Ectodermal cell (in vitro differentiated cells): ENCODE measurements around the gene MXI1. TPM values are rescaled to one million over a fixed set of nuclear protein-coding genes. Genes with fewer than 3 reads are reported as not detected.

Experiments used
- H3K27ac ChIP-seq: 2 replicates; pipeline ENCODE4 v1.7.0; 2013; ENCODE audit warnings: mild to moderate bottlenecking, low read depth, low read length; ENCODE audit not compliant: insufficient read depth, poor library complexity, severe bottlenecking
- H3K27me3 ChIP-seq: 2 replicates; pipeline ENCODE4 v1.7.0; 2013; ENCODE audit warnings: mild to moderate bottlenecking, low read length; ENCODE audit not compliant: insufficient read depth, control insufficient read depth, poor library complexity, severe bottlenecking
- H3K36me3 ChIP-seq: one replicate; pipeline ENCODE4 v1.7.0; 2013; ENCODE audit warnings: low read length; ENCODE audit not compliant: control insufficient read depth, insufficient read depth
- H3K4me1 ChIP-seq: one replicate; pipeline ENCODE4 v1.7.0; 2013; ENCODE audit warnings: low read length; ENCODE audit not compliant: control insufficient read depth, insufficient read depth
- H3K4me3 ChIP-seq: 2 replicates; pipeline ENCODE4 v1.7.0; 2013; ENCODE audit warnings: low read depth, low read length, control low read depth; ENCODE audit not compliant: insufficient read depth
- H3K9me3 ChIP-seq: 2 replicates; pipeline ENCODE4 v1.7.0; 2013; ENCODE audit warnings: mild to moderate bottlenecking, low read length, moderate library complexity; ENCODE audit not compliant: control insufficient read depth
- WGBS, 2 experiments: methylation state at CpG; one replicate each; pipeline ENCODE4 v1.1.7; 2013; ENCODE audit warnings: missing lambda C conversion rate in 2 of 2; 5-methylcytosine and 5-hydroxymethylcytosine counted together
- polyA plus RNA-seq, 4 experiments: library from polyadenylated mRNA; stranded (reverse); fragments of 50-300 nt; gene quantifications; one replicate each; pipeline ENCODE4 v1.2.3, GENCODE V29; 2013

Gene MXI1
- polyA plus RNA-seq (2013, experiment 1 of 4): 21.8 TPM
- 20.0 TPM for polyA plus RNA-seq (2013, experiment 2 of 4)
- 19.4 TPM for polyA plus RNA-seq (2013, experiment 3 of 4)
- 19.5 TPM for polyA plus RNA-seq (2013, experiment 4 of 4)

DNA sequence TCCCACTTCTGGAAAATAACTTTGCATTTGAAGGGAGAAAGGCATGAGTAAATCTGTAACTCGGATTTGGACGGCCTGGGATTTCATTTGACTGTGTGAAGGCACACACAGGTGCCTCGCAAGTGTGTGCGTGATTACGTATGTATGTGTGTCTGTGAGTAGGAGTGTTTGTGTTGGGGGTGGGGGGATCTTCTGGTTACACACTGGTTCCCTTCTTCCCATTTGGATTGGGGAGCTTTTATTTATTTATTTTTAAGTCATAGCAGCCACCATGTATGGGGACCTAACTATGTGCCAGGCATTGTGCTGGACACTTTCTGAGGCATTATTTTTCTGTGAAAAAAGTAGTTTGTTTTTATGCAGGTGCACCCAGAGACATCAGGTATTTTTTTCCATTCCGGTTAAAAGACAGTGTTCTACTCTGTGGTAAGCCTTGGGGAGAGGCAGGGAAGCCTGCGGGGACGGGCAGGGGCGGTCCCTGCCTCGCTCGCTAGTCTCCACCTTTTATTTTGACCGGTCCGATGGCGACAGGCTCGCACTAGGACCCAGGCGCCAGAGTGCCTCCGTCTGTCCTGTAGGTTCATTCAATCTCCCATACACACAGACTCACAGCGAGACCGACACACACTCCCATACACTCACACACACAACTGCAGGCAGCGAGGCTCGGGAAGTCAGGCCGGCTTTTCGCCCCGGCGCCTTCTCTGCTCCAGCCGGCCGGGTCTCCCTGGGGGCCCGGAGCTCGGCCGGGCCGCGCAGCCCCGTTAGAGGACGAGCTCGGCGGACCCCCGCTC, at the start of gene MXI1:
MXI1 (plus strand) TSS at position 595 of the 794 bp plus-strand sequence. CDS start 204 bp downstream, outside the sequence.
- H3K9me3 ChIP-seq: no peaks in the 10 kb centered on the region
- H3K4me1 ChIP-seq: peaks cover 11% of the 10 kb centered on the region
- 4% methylated on average over 37 of the region's 37 CpGs for WGBS, 2 experiments
- peak within 1 kb of the TSS; percentile 12 for H3K27ac ChIP-seq
- H3K4me3 ChIP-seq: peak within 1 kb of the TSS; percentile 68
- no peaks in the 10 kb centered on the region for H3K36me3 ChIP-seq
- H3K27me3 ChIP-seq: peaks cover 60% of the 10 kb centered on the region

DNA sequence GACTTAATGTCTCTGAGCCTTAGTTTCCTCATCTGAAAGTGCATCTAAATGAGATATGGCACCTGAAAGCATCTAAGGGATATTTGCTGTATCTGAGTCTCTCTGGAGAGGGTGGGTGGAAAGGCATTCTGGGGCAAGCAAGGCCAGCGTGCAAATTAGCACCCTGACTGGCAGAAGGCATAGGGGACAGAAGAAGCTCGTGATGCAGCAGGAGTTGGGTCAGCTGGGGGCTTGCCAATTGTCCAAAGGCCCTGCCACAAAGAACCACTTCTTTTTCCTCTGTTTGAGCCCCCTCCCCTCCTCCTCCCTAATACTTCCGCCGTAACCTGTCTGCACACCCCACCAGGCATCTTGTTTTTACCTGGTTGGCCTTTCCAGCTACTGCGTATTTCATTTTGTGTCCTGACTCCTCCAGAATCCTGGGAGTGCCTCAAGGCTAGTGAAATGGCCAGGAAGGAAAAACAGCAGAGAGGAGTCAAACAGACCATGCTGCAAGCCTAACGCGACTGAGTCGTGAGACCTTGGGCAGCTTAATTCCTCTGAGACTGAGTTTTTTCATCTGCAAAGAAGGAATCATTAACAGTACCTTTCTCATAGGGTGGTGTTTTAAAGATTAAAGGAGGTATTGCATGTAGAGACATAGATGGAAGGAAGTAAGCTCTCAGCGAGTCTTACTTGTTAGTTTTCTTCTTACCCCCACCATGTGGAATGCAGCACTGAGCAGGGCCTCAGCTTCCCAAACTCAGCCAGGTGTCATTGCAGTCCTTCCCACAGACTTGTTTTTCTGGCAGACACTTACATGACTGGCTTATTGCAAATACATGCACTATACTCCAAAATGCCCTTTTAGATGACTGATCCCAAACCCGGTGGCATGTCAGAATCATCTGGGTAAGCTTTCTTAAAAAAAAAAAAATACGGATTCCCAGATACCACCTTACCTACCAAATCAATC, 49.1 kb upstream of the MXI1 start:
- no peak overlapping the region for H3K27ac ChIP-seq
- H3K27me3 ChIP-seq: peaks cover 10% of the 10 kb centered on the region
- H3K4me1 ChIP-seq: peaks cover 6% of the 10 kb centered on the region
- no peaks in the 10 kb centered on the region for H3K9me3 ChIP-seq
- WGBS, 2 experiments: 84 to 88% methylated on average over 11 of the region's 11 CpGs
- H3K36me3 ChIP-seq: no peaks in the 10 kb centered on the region
- H3K4me3 ChIP-seq: no peak overlapping the region

DNA sequence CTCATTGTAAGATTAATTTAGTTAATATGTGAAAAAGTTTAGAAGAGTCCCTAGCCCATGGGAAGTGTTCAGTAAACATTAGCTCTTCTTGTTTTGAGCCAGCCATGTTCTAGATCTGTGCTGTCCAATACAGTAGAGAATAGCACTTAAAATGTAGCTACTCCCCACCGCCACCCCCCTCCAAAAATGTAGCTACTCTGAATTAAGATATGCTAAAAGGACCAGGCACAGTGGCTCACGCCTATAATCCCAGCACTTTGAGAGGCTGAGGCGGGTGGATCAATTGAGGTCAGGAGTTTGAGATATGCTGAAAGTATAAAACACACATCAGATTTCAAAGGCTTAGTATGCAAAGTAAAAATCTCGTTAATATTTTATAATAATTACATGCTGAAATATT, 47.3 kb upstream of the MXI1 start:
- WGBS, 2 experiments: 95 to 97% methylated on average over 3 of the region's 4 CpGs

DNA sequence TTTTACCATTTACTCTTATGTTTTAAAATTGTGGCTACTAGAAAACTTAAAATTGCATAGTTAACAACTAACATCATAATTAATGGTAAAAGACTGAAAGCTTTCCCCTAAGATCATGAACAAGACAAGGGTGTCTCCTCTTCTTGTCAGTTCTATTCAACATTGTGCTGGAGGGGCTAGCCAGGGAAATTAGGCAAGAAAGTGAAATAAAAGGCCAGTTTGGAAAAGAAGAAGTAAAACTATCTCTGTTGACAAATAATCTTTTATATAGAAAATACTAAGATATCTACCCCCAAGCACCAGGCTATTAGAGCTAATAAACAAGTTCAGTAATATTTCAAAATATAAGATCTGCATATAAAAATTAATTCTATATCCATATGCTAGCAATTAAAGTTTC, 46.9 kb upstream of the MXI1 start:
- Histone ChIP-seq H3K9me3 (no peaks in the 10 kb centered on the region), H3K4me3 (no peak overlapping the region), H3K36me3 (no peaks in the 10 kb centered on the region), H3K27me3 (peaks cover 25% of the 10 kb centered on the region), H3K4me1 (no peaks in the 10 kb centered on the region), H3K27ac (no peak overlapping the region)

More for the DNA sequence above, 47.3 kb upstream of the MXI1 start:
- Histone ChIP-seq H3K4me1 (no peaks in the 10 kb centered on the region), H3K4me3 (no peak overlapping the region), H3K36me3 (no peaks in the 10 kb centered on the region), H3K27me3 (peaks cover 20% of the 10 kb centered on the region), H3K9me3 (no peaks in the 10 kb centered on the region), H3K27ac (no peak overlapping the region)

DNA sequence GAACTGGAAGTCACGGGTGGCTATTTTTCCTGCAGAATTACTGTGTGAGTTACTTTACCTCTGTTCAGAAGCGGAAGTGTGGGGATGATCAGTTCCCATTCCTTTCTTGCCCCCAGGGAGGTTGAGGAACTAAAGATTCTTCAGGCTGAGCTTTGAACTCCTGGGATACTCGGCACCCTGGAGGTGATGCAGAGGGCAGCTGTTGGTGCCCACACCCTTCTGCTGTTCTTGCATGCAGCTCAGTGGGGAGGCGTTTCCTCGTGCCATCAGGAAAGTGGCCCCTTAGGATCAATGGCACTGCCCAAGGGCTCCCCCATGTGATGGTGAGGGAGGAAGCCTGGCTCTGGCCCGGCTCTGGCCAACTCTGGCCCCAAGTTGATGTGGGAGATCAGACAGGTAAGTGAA, 44.7 kb upstream of the MXI1 start:
- no peak overlapping the region for H3K4me3 ChIP-seq
- H3K36me3 ChIP-seq: no peaks in the 10 kb centered on the region
- H3K4me1 ChIP-seq: peaks cover 1% of the 10 kb centered on the region
- H3K9me3 ChIP-seq: no peaks in the 10 kb centered on the region
- 48 to 49% methylated on average over 6 of the region's 6 CpGs for WGBS, 2 experiments
- H3K27ac ChIP-seq: no peak overlapping the region
- H3K27me3 ChIP-seq: peaks cover 47% of the 10 kb centered on the region

GRCh38 chr10:110163192-110163773, 44.1 kb upstream of the MXI1 start:
- H3K9me3 ChIP-seq: no peaks in the 10 kb centered on the region
- H3K4me3 ChIP-seq: no peak overlapping the region
- no peaks in the 10 kb centered on the region for H3K36me3 ChIP-seq
- WGBS, 2 experiments: 51 to 57% methylated on average over 5 of the region's 5 CpGs
- H3K27me3 ChIP-seq: peaks cover 52% of the 10 kb centered on the region
- H3K4me1 ChIP-seq: peaks cover 7% of the 10 kb centered on the region
- no peak overlapping the region for H3K27ac ChIP-seq

GRCh38 chr10:110163841-110164240, 43.6 kb upstream of the MXI1 start:
- Histone ChIP-seq H3K9me3 (no peaks in the 10 kb centered on the region), H3K27ac (no peak overlapping the region), H3K36me3 (no peaks in the 10 kb centered on the region), H3K4me1 (peaks cover 12% of the 10 kb centered on the region), H3K27me3 (peaks cover 58% of the 10 kb centered on the region), H3K4me3 (no peak overlapping the region)
- 53 to 59% methylated on average over 4 of the region's 4 CpGs for WGBS, 2 experiments

DNA sequence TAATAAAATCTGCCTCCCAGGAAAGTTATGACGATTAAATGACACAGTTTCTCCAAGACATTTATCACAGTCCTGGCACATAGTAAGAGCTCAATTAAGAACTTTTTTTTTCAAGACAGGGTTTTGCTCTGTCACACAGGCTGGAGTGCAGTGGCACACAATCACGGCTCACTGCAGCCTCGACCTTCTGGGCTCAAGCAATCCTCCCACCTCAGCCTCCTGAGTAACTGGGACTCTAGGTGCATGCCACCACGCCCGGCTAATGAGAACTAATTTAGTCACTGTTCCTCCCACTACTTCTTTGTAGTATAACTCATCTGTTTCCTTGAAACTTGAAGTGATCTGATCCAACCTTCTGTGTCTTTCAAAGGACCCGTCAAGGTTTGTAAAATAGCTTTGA, 42.2 kb upstream of the MXI1 start:
- H3K4me1 ChIP-seq: peaks cover 15% of the 10 kb centered on the region
- 86 to 90% methylated on average over 6 of the region's 6 CpGs for WGBS, 2 experiments
- H3K36me3 ChIP-seq: no peaks in the 10 kb centered on the region
- H3K27ac ChIP-seq: no peak overlapping the region
- no peak overlapping the region for H3K4me3 ChIP-seq
- H3K9me3 ChIP-seq: no peaks in the 10 kb centered on the region
- peaks cover 72% of the 10 kb centered on the region for H3K27me3 ChIP-seq

GRCh38 chr10:110167149-110167548, 40.3 kb upstream of the MXI1 start:
- Histone ChIP-seq H3K9me3 (no peaks in the 10 kb centered on the region), H3K4me1 (peaks cover 19% of the 10 kb centered on the region), H3K36me3 (no peaks in the 10 kb centered on the region), H3K4me3 (no peak overlapping the region), H3K27ac (no peak overlapping the region), H3K27me3 (peaks cover 84% of the 10 kb centered on the region)
- WGBS, 2 experiments: 84 to 91% methylated on average over 7 of the region's 7 CpGs
